ENCODE measurements around the gene ABHD13. TPM values are rescaled to one million over a fixed set of nuclear protein-coding genes. Genes with fewer than 3 reads are reported as not detected.
"Not testable (repeated sequence)": the region's sequence is repeated elsewhere in the genome, so short reads cannot be mapped to it uniquely, and the experiment has no call there.

ABHD13 gene
- total RNA-seq, 1 experiment from 2014 or later, result 5.4 TPM

DNA sequence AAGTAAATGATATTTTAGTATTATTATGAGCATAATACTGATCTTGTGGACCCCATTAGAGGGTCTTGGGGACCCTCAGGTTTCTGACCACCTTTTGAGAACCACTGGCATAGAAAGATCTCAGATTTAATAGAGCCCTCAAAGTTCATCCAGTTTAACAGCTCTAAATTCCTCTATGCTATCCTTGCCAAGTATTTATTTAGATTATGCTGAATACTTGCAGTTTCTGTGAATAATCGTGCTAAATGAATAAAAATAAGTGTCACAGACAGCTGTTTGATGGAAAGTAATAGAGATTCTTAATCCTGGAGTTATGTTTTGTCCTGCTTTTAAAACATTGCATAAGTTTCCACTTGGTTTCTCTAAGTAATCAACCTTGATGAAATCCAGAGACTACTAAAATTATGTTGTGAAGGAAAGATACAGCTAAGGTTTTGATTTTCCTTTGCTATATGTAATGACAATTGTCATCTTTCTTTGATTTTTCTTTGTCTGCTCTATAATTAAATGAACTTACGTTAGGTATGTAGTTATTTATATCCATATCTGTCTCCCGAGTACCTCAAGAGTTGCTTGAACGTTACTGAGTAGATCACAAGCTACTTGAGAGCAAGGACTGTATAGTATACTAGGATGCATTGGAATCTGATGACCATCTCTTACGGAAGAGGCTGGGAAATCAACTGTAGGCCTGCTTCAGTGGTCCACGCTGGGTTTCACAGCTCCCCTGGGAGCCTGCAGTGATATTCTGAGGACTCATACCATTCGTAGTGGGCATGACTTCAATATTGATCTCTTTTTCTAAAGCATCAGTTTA lies 5.7 kb downstream of the ABHD13 start:
- DNase-seq (ENCODE audit: low read depth), result no peak

GRCh38 chr13:108225440-108225839 lies 7.2 kb downstream of the ABHD13 start:
- DNase-seq (ENCODE audit: low read depth), result no peak

- no peak for DNase-seq (ENCODE audit: low read depth)
These were observed 8.0 kb downstream of the ABHD13 start for GRCh38 chr13:108226184-108226583.

GRCh38 chr13:108227651-108228272 lies 9.6 kb downstream of the ABHD13 start:
- peak; percentile 25 for DNase-seq (ENCODE audit: low read depth)

GRCh38 chr13:108230377-108230776 lies 12.2 kb downstream of the ABHD13 start:
- DNase-seq (ENCODE audit: low read depth), result no peak

- no peak for DNase-seq (ENCODE audit: low read depth)
These were observed 31.0 kb downstream of the ABHD13 start for GRCh38 chr13:108249150-108249549.

- DNase-seq (ENCODE audit: low read depth), result no peak
These were observed 39.1 kb downstream of the ABHD13 start for GRCh38 chr13:108257248-108257647.

- no peak for DNase-seq (ENCODE audit: low read depth)
These were observed 45.6 kb downstream of the ABHD13 start for GRCh38 chr13:108263621-108264355.

- no peak for DNase-seq (ENCODE audit: low read depth)
These were observed 48.3 kb downstream of the ABHD13 start for GRCh38 chr13:108266321-108266990.

DNA sequence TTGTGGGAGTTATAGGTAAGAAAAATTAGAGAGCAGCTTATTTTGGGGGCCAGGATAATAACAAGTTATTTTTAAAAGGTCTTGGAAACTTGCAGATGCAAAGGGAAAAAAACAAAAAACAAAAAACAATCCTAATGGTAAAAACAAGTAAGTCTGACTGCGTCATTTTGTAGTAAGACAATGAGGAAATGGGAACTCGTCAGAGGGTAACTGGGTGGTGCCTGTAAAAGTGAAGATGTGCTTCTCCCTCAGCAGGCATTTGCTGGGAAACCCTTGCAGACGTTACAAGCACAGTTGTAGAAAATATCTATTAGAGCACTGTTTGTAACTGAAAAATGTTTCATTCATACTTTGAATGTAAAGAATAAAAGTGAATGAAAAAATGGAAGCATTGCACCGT lies 49.2 kb downstream of the ABHD13 start:
- DNase-seq (ENCODE audit: low read depth), result no peak

DNA sequence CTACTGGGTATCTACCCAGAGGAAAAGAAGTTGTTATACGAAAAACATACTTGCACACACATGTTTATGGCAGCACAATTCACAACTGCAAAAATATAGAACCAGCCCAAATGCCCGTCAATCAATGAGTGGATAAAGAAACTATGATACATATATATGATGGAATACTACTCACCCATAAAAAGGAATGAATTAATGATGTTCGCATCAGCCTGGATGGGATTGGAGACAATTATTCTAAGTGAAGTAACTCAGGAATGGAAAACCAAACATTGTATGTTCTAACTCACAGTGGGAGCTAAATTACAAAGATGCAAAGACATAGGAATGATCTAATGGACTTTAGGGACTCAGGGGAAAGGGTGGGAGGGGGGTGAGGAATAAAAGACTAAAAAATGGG lies 49.7 kb downstream of the ABHD13 start:
- not testable (repeated sequence) for DNase-seq (ENCODE audit: low read depth)

GRCh38 chr13:108268466-108269112 lies 50.4 kb downstream of the ABHD13 start:
- no peak for DNase-seq (ENCODE audit: low read depth)

DNA sequence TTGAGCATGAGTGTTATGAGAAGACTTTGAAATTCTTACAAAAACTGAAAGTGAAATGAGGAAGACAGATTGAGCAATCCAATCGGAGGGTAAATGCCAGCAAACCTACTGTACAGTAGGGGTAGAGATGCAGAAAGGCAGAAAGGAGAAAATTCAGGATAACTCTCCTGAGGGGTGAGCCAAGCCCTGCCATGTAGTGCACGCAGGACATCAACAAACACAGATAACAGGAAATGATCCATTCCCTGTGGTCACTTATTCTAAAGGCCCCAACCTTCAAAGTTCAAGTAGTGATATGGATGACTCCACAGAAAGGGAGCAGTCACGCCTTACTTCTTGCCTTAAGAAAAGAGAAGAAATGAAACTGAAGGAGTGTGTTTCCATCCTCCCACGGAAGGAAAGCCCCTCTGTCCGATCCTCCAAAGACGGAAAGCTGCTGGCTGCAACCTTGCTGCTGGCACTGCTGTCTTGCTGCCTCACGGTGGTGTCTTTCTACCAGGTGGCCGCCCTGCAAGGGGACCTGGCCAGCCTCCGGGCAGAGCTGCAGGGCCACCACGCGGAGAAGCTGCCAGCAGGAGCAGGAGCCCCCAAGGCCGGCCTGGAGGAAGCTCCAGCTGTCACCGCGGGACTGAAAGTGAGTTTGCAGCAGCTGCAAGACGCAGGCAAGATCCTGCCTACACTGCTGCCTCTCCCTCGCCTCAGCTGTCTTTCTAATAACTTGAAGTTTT lies 51.6 kb downstream of the ABHD13 start, which contains the start of gene TNFSF13B:
TSS of gene TNFSF13B (plus strand) at position 118 of the 728 bp plus-strand sequence. CDS start at position 296, 178 bp downstream.
- DNase-seq (ENCODE audit: low read depth), result peak; percentile 26

GRCh38 chr13:108270442-108270841 lies 52.2 kb downstream of the ABHD13 start:
- no peak for DNase-seq (ENCODE audit: low read depth)

- DNase-seq (ENCODE audit: low read depth), result peak; percentile 3
These were observed 54.1 kb downstream of the ABHD13 start for GRCh38 chr13:108272333-108272732.

GRCh38 chr13:108273429-108274118 lies 55.4 kb downstream of the ABHD13 start:
- DNase-seq (ENCODE audit: low read depth), result no peak

GRCh38 chr13:108274718-108275117 lies 56.5 kb downstream of the ABHD13 start:
- no peak for DNase-seq (ENCODE audit: low read depth)

- no peak for DNase-seq (ENCODE audit: low read depth)
These were observed 57.9 kb downstream of the ABHD13 start for GRCh38 chr13:108276060-108276459.

DNA sequence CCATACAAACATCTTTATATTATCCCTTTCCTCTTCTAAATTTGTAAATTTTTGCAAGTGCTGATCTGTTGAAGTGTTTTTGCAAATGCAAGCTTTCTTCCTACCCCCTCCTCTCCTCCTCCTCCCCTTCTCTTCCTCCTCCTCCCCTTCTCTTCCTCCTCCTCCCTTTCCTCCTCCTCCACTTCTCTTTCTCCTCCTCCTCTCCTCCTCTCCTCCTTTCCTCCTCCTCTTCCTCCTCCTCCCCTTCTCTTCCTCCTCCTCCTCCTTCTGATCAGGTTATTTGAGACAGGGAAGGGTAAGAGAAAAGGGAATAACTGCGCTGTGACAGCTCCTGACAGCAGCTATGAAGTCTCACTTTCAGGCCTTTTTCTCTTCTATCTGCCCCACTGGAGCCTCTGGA lies 60.3 kb downstream of the ABHD13 start:
- DNase-seq (ENCODE audit: low read depth), result no peak

GRCh38 chr13:108281901-108282300 lies 63.7 kb downstream of the ABHD13 start:
- no peak for DNase-seq (ENCODE audit: low read depth)
